WERI-Rb-1 (cell line): ENCODE measurements around the gene DNAH8.

ENCODE experiments used
- DNase-seq: peaks from one replicate; pipeline ENCODE4 v3.0.0-alpha.2; 2020
- H3K27ac ChIP-seq: fragments of 250-450 bp; sonication (Bioruptor Pico); 2 replicates; pipeline ENCODE4 v1.5.1; 2020; ENCODE audit warnings: mild to moderate bottlenecking, moderate library complexity
- H3K27me3 ChIP-seq: fragments of 250-450 bp; sonication (Bioruptor Pico); 2 replicates; pipeline ENCODE4 v1.5.1; 2021; ENCODE audit warnings: mild to moderate bottlenecking, low read depth, moderate library complexity; ENCODE audit not compliant: insufficient read depth, severe bottlenecking
- H3K36me3 ChIP-seq: fragments of 250-450 bp; sonication (Bioruptor Pico); 2 replicates; pipeline ENCODE4 v1.5.1; 2020; ENCODE audit warnings: mild to moderate bottlenecking, moderate library complexity
- H3K4me3 ChIP-seq: 2 replicates; pipeline ENCODE4 v1.5.1; 2011; ENCODE audit warnings: low read depth, mild to moderate bottlenecking, control low read depth, low read length
- H3K9me3 ChIP-seq: fragments of 250-450 bp; sonication (Bioruptor Pico); 2 replicates; pipeline ENCODE4 v1.5.1; 2021; ENCODE audit warnings: mild to moderate bottlenecking, moderate library complexity; ENCODE audit not compliant: severe bottlenecking
- TF ChIP-seq, protein P1 (sequence below): IDR thresholded peaks from 2 replicates; pipeline ENCODE4 v1.5.1; 2011; ENCODE audit warnings: low read depth, mild to moderate bottlenecking, control low read depth, inconsistent platforms, low read length

Gene DNAH8

GRCh38 chr6:39004801-39005200 is 289.7 kb downstream of the DNAH8 start:
- Histone ChIP-seq H3K9me3 (no peaks in the 10 kb centered on the region), H3K27ac (no peak overlapping the region), H3K4me3 (no peak overlapping the region), H3K27me3 (no peaks in the 10 kb centered on the region), H3K36me3 (no peaks in the 10 kb centered on the region)
- TF ChIP-seq, protein P1, sequence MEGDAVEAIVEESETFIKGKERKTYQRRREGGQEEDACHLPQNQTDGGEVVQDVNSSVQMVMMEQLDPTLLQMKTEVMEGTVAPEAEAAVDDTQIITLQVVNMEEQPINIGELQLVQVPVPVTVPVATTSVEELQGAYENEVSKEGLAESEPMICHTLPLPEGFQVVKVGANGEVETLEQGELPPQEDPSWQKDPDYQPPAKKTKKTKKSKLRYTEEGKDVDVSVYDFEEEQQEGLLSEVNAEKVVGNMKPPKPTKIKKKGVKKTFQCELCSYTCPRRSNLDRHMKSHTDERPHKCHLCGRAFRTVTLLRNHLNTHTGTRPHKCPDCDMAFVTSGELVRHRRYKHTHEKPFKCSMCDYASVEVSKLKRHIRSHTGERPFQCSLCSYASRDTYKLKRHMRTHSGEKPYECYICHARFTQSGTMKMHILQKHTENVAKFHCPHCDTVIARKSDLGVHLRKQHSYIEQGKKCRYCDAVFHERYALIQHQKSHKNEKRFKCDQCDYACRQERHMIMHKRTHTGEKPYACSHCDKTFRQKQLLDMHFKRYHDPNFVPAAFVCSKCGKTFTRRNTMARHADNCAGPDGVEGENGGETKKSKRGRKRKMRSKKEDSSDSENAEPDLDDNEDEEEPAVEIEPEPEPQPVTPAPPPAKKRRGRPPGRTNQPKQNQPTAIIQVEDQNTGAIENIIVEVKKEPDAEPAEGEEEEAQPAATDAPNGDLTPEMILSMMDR: no peak
- no peak for DNase-seq

GRCh38 chr6:39005774-39006173 is 290.7 kb downstream of the DNAH8 start:
- H3K27ac ChIP-seq: no peak overlapping the region
- no peak for DNase-seq
- H3K9me3 ChIP-seq: no peaks in the 10 kb centered on the region
- no peaks in the 10 kb centered on the region for H3K27me3 ChIP-seq
- TF ChIP-seq, protein P1: no peak
- no peak overlapping the region for H3K4me3 ChIP-seq
- H3K36me3 ChIP-seq: no peaks in the 10 kb centered on the region

GRCh38 chr6:39007575-39007974 is 292.5 kb downstream of the DNAH8 start:
- H3K27me3 ChIP-seq: no peaks in the 10 kb centered on the region
- H3K4me3 ChIP-seq: no peak overlapping the region
- TF ChIP-seq, protein P1: no peak
- no peaks in the 10 kb centered on the region for H3K36me3 ChIP-seq
- DNase-seq: no peak
- H3K9me3 ChIP-seq: no peaks in the 10 kb centered on the region
- no peak overlapping the region for H3K27ac ChIP-seq

DNA sequence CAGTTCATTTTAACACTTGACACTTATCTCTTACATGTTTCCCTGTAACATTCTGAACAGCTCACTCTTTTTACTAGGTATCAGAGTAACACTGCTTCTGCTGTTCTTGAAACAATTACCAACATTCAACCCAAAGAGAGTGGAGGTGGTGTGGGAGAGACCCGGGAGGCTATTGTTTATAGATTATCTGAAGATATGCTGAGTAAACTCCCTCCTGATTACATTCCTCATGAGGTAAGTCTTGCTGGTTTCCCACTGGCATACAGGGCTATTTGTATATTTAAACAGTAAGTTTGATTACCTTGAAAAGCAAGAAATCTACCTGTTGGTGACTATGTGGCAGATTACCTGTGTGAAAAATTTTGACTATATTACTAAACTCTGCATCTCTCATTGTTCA is 293.6 kb downstream of the DNAH8 start:
- H3K27me3 ChIP-seq: no peaks in the 10 kb centered on the region
- no peak overlapping the region for H3K27ac ChIP-seq
- no peak overlapping the region for H3K4me3 ChIP-seq
- TF ChIP-seq, protein P1: no peak
- H3K9me3 ChIP-seq: no peaks in the 10 kb centered on the region
- DNase-seq: no peak
- H3K36me3 ChIP-seq: no peaks in the 10 kb centered on the region

DNA sequence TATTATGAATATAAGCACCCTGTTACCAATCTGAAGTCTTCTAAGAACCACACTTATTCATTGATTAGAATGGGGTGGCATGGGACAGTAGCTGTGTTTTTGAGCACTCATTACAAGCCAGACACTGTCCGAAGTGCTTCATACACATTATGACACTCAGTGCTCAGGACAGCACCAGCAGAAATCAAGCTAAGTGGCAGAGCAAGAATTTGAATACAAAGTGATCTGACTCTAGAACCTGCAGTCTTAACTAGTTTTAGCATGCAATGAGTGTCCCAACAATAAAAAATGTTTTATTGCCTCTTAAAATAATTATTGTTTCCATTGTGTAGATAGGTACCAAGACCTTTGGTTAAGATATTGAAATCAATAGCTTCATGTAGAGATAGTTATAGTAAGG is 294.4 kb downstream of the DNAH8 start:
- DNase-seq: no peak
- no peaks in the 10 kb centered on the region for H3K9me3 ChIP-seq
- H3K27ac ChIP-seq: no peak overlapping the region
- no peaks in the 10 kb centered on the region for H3K27me3 ChIP-seq
- H3K4me3 ChIP-seq: no peak overlapping the region
- no peaks in the 10 kb centered on the region for H3K36me3 ChIP-seq
- TF ChIP-seq, protein P1: no peak

GRCh38 chr6:39016839-39017546 is 301.9 kb downstream of the DNAH8 start:
- Histone ChIP-seq H3K9me3 (no peaks in the 10 kb centered on the region), H3K4me3 (no peak overlapping the region), H3K36me3 (no peaks in the 10 kb centered on the region), H3K27ac (no peak overlapping the region), H3K27me3 (no peaks in the 10 kb centered on the region)
- TF ChIP-seq, protein P1: no peak
- DNase-seq: no peak
